Measurements from ENCODE around the gene CHD6. TPM values are rescaled to one million over a fixed set of nuclear protein-coding genes. Genes with fewer than 3 reads are reported as not detected.

Gene CHD6
- total RNA-seq, 6 donors from 2014 or later: 25.4 to 62.9 (median 35.3) TPM

DNA sequence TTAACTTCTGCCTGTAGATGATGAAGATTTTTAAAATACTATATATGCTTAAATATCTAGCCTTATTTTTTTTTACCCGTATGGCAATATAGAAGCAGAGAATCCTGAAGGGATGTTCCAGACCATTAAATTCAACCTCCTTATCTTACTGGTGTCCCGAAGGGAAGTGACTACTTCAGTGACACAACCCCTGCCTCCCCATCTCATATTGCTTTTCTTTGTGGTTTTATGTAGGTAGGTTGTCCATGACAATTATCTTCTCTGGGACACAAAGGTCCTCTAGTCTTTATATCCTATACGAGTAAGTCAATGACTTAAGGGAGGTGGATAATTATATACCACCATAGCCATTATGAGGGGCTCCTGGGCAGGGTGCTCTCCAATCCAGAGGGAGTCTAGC lies 194.2 kb downstream of the CHD6 start:
- Histone ChIP-seq H3K9me3 (no peaks in the 10 kb centered on the region), H3K27me3 (no peaks in the 10 kb centered on the region), H3K4me3 (no peak overlapping the region), H3K36me3 (peaks cover 13 to 72% (median 21%) of the 10 kb centered on the region in 4 donors), H3K4me1 (no peaks in the 10 kb centered on the region), H3K27ac (no peak overlapping the region)
- DNase-seq (no peak), ATAC-seq (ENCODE audit: low FRiP score in 2 of 2) (no peak)
- TF ChIP-seq POLR2A (IDR thresholded peaks at IDR 0.05) (no peak), EP300 (IDR thresholded peaks at IDR 0.05) (no peak), CTCF (IDR thresholded peaks at IDR 0.05) (no peak)
- 93 to 98% methylated on average over 3 of the region's 3 CpGs for WGBS, 2 donors

DNA sequence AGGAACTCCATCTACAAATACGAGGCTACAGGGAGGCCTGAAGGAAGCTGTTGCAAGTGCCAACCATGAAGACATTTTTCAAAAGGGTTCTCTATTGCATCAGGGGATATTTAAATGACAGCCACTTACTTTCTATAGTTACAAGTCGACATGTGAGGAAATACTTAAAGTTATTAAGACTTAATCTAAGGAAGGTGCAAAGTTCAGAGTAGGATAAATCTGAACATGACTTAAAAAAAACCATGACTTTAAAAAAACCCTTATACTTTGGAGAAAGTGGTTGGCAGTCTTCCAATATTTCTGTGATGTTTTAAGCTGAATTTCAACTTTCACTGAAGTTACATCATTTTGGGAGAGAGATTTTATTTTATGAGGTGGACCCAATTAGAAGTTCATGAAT lies 195.2 kb downstream of the CHD6 start:
- H3K27me3 ChIP-seq: no peaks in the 10 kb centered on the region
- 60 to 72% methylated on average over 2 of the region's 2 CpGs for WGBS, 2 donors
- H3K4me3 ChIP-seq: no peak overlapping the region
- H3K4me1 ChIP-seq: no peaks in the 10 kb centered on the region
- peaks cover 9 to 67% (median 19%) of the 10 kb centered on the region in 4 donors for H3K36me3 ChIP-seq
- H3K9me3 ChIP-seq: no peaks in the 10 kb centered on the region
- DNase-seq (no peak), ATAC-seq (ENCODE audit: low FRiP score in 2 of 2) (no peak)
- TF ChIP-seq EP300 (IDR thresholded peaks at IDR 0.05) (no peak), POLR2AphosphoS5 (IDR thresholded peaks at IDR 0.05) (no peak), CTCF (IDR thresholded peaks at IDR 0.05) (no peak), POLR2A (IDR thresholded peaks at IDR 0.05) (no peak)
- H3K27ac ChIP-seq: no peak overlapping the region

DNA sequence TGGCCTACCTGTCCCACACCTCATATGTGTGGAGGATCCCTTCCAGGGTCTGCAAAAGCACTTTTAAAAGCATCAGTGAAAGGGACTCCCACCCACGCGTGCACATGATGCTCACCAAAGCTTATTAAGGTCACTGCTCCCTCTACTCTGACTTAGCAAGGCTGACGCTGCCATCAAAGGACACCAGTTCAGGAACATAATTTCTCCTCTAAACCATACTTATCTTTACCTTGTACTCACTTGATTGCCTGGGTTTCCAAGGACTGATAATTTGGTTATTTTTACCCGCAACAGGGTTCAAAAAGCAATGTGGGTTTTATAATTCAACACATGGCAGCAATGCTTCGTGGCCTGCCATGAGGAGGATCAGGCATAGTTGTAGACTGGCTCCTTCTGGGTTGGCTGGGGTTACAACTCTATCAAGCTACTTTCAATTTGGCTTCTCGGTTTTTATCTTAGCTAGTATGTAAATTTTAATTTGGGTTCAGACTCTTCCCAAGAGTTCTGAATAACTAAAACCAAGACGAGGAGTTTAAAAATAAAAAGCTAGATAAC lies 199.4 kb downstream of the CHD6 start:
- 94% methylated on average over 7 of the region's 7 CpGs for whole genome bisulfite sequencing, 2 donors
- no peak for ATAC-seq (ENCODE audit: low FRiP score in 2 of 2)
- no peak for DNase-seq
- H3K4me1 ChIP-seq: no peaks in the 10 kb centered on the region
- TF ChIP-seq POLR2A (IDR thresholded peaks at IDR 0.05) (no peak), CTCF (IDR thresholded peaks at IDR 0.05) (no peak), POLR2AphosphoS5 (IDR thresholded peaks at IDR 0.05) (no peak), EP300 (IDR thresholded peaks at IDR 0.05) (no peak)
- no peaks in the 10 kb centered on the region for H3K9me3 ChIP-seq
- H3K4me3 ChIP-seq: no peak overlapping the region
- H3K36me3 ChIP-seq: peaks cover 21 to 88% (median 51%) of the 10 kb centered on the region in 4 donors
- H3K27me3 ChIP-seq: no peaks in the 10 kb centered on the region
- no peak overlapping the region for H3K27ac ChIP-seq

DNA sequence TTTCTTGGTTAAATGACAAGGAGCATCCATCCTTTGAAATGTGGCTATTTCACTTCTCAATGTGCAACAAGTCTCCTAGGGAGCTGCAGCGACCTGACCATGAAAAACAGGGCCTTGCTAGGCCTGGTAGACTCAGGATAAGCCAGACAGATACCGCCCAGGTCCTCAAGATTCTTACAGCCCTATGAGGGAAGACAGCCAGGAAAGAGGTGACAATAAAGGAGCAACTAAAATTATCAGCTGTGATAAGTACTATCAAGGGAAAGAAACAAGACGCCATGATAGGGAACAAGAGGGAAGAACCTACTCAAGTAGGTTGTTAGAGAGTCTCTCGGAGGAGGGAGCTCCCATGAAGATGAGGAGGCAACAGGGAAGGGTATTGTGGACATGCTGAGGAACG lies 200.1 kb downstream of the CHD6 start:
- no peaks in the 10 kb centered on the region for H3K9me3 ChIP-seq
- DNase-seq: no peak
- no peaks in the 10 kb centered on the region for H3K4me1 ChIP-seq
- 91 to 94% methylated on average over 5 of the region's 5 CpGs for WGBS, 2 donors
- no peaks in the 10 kb centered on the region for H3K27me3 ChIP-seq
- H3K27ac ChIP-seq: no peak overlapping the region
- peaks cover 21 to 88% (median 58%) of the 10 kb centered on the region in 4 donors for H3K36me3 ChIP-seq
- no peak for ATAC-seq (ENCODE audit: low FRiP score in 2 of 2)
- TF ChIP-seq POLR2A (IDR thresholded peaks at IDR 0.05): no peak
- no peak for TF ChIP-seq POLR2AphosphoS5 (IDR thresholded peaks at IDR 0.05)
- TF ChIP-seq EP300 (IDR thresholded peaks at IDR 0.05): no peak
- no peak for TF ChIP-seq CTCF (IDR thresholded peaks at IDR 0.05)
- no peak overlapping the region for H3K4me3 ChIP-seq

GRCh38 chr20:41415191-41415590 lies 203.0 kb downstream of the CHD6 start:
- no peak for DNase-seq
- Histone ChIP-seq H3K27me3 (no peaks in the 10 kb centered on the region), H3K36me3 (peaks cover 18 to 90% (median 67%) of the 10 kb centered on the region in 4 donors), H3K4me3 (no peak overlapping the region), H3K9me3 (no peaks in the 10 kb centered on the region), H3K4me1 (no peaks in the 10 kb centered on the region), H3K27ac (no peak overlapping the region)
- ATAC-seq (ENCODE audit: low FRiP score in 2 of 2): no peak
- TF ChIP-seq EP300 (IDR thresholded peaks at IDR 0.05): no peak
- TF ChIP-seq POLR2A (IDR thresholded peaks at IDR 0.05): no peak
- TF ChIP-seq POLR2AphosphoS5 (IDR thresholded peaks at IDR 0.05): no peak
- no peak for TF ChIP-seq CTCF (IDR thresholded peaks at IDR 0.05)
- WGBS, 2 donors: 93 to 96% methylated on average over 6 to 8 of the region's 8 CpGs

Measured in upper lobe of left lung (tissue), 6 donors.